ENCODE data around the gene DPP8.

DNA sequence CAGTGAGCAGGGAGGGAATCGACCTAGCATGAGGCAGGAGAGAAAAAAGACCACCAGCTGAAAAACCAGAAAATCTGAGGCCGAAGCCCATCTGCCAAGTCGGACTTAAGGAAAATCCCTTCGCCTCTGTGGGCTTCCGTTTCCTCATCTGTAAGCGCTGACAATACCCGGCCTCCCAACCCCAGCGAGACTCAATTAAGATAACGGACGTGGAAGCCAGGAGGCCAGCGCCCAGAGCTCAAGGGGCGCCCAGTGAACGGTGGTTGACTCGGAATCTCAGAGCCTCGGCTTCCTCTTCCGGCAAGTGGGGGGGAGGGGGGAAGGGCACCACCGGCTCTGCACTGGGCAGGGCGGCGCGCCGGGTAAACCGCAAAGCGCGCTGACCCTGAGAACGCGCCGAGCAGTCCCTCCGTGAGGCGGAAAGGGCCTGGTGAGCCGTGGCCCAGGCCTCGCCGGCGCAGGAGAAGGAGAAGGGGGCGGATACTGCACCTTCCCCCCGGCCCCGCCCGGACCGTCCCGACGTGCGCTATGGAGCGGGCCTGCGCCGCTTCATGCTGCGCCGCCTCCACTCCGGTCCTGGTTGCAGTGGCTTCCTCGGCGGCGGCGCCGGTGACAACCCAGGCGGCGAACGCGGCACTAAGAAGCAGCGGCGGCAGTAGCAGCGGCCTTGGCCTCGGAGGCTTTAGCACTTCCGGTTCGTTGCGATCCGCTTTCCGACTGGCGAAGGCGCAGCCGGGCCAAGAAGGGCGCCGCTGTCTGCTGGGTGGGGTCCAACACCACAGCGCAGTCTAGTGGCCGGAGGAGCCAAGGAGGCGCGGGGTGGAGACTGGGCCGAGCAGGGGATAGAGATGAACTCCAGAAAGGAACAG lies at the start of gene DPP8:
- TF ChIP-seq, protein P1, sequence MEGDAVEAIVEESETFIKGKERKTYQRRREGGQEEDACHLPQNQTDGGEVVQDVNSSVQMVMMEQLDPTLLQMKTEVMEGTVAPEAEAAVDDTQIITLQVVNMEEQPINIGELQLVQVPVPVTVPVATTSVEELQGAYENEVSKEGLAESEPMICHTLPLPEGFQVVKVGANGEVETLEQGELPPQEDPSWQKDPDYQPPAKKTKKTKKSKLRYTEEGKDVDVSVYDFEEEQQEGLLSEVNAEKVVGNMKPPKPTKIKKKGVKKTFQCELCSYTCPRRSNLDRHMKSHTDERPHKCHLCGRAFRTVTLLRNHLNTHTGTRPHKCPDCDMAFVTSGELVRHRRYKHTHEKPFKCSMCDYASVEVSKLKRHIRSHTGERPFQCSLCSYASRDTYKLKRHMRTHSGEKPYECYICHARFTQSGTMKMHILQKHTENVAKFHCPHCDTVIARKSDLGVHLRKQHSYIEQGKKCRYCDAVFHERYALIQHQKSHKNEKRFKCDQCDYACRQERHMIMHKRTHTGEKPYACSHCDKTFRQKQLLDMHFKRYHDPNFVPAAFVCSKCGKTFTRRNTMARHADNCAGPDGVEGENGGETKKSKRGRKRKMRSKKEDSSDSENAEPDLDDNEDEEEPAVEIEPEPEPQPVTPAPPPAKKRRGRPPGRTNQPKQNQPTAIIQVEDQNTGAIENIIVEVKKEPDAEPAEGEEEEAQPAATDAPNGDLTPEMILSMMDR (IDR thresholded peaks at IDR 0.05 in 2 of 3, conservative IDR thresholded peaks at IDR 0.05 in 1 of 3; ENCODE audit: borderline replicate concordance in 1 of 3, insufficient read depth in 1 of 3, low read depth in 2 of 3, low read length in 2 of 3) = peak; percentile 60 to 94 (median 92); a peak in 5 of 6 replicates
- peak; percentile 93 for TF ChIP-seq CBX3 (IDR thresholded peaks at IDR 0.05; ENCODE audit: low read depth)
- TF ChIP-seq EZH2 (IDR thresholded peaks at IDR 0.05) = no peak
- TF ChIP-seq, protein P2, sequence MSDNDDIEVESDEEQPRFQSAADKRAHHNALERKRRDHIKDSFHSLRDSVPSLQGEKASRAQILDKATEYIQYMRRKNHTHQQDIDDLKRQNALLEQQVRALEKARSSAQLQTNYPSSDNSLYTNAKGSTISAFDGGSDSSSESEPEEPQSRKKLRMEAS (IDR thresholded peaks at IDR 0.05) = no peak; the same call in 1 of the 2 replicates
- TF ChIP-seq, protein P3, sequence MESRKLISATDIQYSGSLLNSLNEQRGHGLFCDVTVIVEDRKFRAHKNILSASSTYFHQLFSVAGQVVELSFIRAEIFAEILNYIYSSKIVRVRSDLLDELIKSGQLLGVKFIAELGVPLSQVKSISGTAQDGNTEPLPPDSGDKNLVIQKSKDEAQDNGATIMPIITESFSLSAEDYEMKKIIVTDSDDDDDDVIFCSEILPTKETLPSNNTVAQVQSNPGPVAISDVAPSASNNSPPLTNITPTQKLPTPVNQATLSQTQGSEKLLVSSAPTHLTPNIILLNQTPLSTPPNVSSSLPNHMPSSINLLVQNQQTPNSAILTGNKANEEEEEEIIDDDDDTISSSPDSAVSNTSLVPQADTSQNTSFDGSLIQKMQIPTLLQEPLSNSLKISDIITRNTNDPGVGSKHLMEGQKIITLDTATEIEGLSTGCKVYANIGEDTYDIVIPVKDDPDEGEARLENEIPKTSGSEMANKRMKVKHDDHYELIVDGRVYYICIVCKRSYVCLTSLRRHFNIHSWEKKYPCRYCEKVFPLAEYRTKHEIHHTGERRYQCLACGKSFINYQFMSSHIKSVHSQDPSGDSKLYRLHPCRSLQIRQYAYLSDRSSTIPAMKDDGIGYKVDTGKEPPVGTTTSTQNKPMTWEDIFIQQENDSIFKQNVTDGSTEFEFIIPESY (IDR thresholded peaks at IDR 0.05; ENCODE audit: extremely low read depth, insufficient replicate concordance, low read length) = peak; percentile 46
- peak; percentile 79 for TF ChIP-seq ELF1 (IDR thresholded peaks at IDR 0.05; ENCODE audit: borderline replicate concordance, low read depth)
- peak; percentile 75 for TF ChIP-seq POLR2A (IDR thresholded peaks at IDR 0.05; ENCODE audit: borderline replicate concordance, extremely low read depth, insufficient read depth, insufficient read length)
- peak; percentile 60 for TF ChIP-seq POLR2AphosphoS5 (IDR thresholded peaks at IDR 0.05; ENCODE audit: low read depth, low read length)
- 0 out of 2 replicates have a peak, but pooled peaks have one; percentile 13 for TF ChIP-seq RAD21 (IDR thresholded peaks at IDR 0.05; ENCODE audit: low read depth)
- TF ChIP-seq EZH2phosphoT487 (IDR thresholded peaks at IDR 0.05; ENCODE audit: borderline replicate concordance) = no peak
- TF ChIP-seq SRF (IDR thresholded peaks at IDR 0.05; ENCODE audit: low read depth) = no peak; the same call in 1 of the 2 replicates
- TF ChIP-seq ZNF274 (IDR thresholded peaks at IDR 0.05; ENCODE audit: low read depth, low read length) = no peak
- peak; percentile 77 for TF ChIP-seq SP1 (IDR thresholded peaks at IDR 0.05; ENCODE audit: low read depth)
- no peak for TF ChIP-seq EGR1 (IDR thresholded peaks at IDR 0.05; ENCODE audit: low read depth)

Data from HCT116 (cell line).